HepG2 (cell line): Measurements from ENCODE around the gene ONECUT1. TPM values are rescaled to one million over a fixed set of nuclear protein-coding genes. Genes with fewer than 3 reads are reported as not detected.

Experiments used
- SUZ12 ChIP-seq: fragments of 150-350 bp; IDR thresholded peaks from 2 replicates; pipeline ENCODE4 v1.6.1; 2014; ENCODE audit warnings: low read depth, low read length
- ZNF292 ChIP-seq: sonication (generic); formaldehyde crosslinking; IDR thresholded peaks from 2 replicates; pipeline ENCODE4 v1.8.1; 2022; ENCODE audit warnings: mild to moderate bottlenecking, low read depth, missing genetic modification reagents, borderline replicate concordance
- polyA plus RNA-seq, 8 experiments: library from polyadenylated mRNA; depleted of rRNA in 3 of 8; stranded (reverse) in 7 of 8; unstranded in 1 of 8; fragments of >200 nt; fragmentation: Illumina TruSeq in 4 of 8; extraction: Trizol in 4 of 8; gene quantifications; 2 replicates each; pipeline versions ENCODE4 v1.2.1 to v1.2.3, GENCODE V29; 2011 to 2016; ENCODE audit warnings: low read depth in 4 of 8, missing spikeins in 1 of 8, mixed read lengths in 1 of 8; ENCODE audit not compliant: insufficient read depth in 1 of 8
- total RNA-seq, 5 experiments: library from RNA; depleted of rRNA; stranded (reverse); fragments of >200 nt; fragmentation: Illumina TruSeq; extraction: Trizol; gene quantifications; 2 replicates each; pipeline ENCODE4 v1.2.3, GENCODE V29; 2016; ENCODE audit warnings: low read depth in 1 of 5
- TF ChIP-seq, protein P1 (sequence below): sonication (generic); formaldehyde crosslinking; IDR thresholded peaks from 2 replicates; pipeline ENCODE4 v1.5.0; 2020; ENCODE audit warnings: mild to moderate bottlenecking, missing genetic modification reagents, borderline replicate concordance
- TF ChIP-seq, protein P2 (sequence below): sonication (generic); formaldehyde crosslinking; IDR thresholded peaks from 2 replicates; pipeline ENCODE4 v1.4.0; 2020; ENCODE audit warnings: missing genetic modification reagents, borderline replicate concordance

ONECUT1 gene
- total and polyA plus RNA-seq, 2 of the 13 experiments (the other 11 are each of a cell fraction or from before 2014, with no cell fraction given): 3.5 to 9.1 TPM

DNA sequence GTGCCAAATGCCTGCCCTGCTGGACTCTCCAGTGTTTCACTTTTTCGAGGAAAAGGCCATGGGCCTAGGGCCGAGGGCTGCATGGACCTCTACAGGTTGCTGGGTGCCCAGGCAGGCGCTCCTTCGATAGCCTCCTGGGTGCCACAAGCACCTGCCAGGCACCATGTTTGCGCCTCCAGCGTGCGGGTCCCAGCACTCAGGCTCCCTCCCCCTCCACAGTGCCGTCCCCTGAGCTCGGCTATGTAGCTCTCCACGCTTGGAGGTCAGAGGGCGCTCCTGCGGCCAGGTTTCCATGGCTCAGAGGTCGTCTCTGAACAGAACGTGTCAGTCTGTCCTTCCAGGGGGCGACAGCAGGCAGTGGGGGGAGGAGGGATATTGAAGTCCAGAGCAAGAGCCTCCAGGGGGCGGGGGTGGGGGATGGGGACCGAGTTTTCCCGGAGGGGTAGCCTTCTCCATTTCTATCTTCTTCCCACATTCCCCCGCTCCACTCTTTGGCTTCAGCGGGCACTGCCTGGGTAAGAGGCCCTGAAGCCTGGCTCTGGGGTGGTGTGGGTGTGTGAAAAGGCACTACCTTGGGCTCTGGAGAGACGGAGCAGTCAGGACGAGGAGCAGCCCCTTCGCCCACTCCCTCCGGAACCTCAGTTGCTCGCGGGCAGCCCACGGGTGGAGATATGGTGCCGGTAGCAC lies 3.6 kb downstream of the ONECUT1 start (continued):
- TF ChIP-seq, protein P1, sequence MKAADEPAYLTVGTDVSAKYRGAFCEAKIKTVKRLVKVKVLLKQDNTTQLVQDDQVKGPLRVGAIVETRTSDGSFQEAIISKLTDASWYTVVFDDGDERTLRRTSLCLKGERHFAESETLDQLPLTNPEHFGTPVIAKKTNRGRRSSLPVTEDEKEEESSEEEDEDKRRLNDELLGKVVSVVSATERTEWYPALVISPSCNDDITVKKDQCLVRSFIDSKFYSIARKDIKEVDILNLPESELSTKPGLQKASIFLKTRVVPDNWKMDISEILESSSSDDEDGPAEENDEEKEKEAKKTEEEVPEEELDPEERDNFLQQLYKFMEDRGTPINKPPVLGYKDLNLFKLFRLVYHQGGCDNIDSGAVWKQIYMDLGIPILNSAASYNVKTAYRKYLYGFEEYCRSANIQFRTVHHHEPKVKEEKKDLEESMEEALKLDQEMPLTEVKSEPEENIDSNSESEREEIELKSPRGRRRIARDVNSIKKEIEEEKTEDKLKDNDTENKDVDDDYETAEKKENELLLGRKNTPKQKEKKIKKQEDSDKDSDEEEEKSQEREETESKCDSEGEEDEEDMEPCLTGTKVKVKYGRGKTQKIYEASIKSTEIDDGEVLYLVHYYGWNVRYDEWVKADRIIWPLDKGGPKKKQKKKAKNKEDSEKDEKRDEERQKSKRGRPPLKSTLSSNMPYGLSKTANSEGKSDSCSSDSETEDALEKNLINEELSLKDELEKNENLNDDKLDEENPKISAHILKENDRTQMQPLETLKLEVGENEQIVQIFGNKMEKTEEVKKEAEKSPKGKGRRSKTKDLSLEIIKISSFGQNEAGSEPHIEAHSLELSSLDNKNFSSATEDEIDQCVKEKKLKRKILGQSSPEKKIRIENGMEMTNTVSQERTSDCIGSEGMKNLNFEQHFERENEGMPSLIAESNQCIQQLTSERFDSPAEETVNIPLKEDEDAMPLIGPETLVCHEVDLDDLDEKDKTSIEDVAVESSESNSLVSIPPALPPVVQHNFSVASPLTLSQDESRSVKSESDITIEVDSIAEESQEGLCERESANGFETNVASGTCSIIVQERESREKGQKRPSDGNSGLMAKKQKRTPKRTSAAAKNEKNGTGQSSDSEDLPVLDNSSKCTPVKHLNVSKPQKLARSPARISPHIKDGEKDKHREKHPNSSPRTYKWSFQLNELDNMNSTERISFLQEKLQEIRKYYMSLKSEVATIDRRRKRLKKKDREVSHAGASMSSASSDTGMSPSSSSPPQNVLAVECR (CRISPR knock-in tag): peak; percentile 63; the same call in 1 of the 2 replicates
- TF ChIP-seq ZNF292 (CRISPR knock-in tag) (0 out of 2 replicates have a peak, but pooled peaks have one; percentile 25), SUZ12 (no peak)
- TF ChIP-seq, protein P2, sequence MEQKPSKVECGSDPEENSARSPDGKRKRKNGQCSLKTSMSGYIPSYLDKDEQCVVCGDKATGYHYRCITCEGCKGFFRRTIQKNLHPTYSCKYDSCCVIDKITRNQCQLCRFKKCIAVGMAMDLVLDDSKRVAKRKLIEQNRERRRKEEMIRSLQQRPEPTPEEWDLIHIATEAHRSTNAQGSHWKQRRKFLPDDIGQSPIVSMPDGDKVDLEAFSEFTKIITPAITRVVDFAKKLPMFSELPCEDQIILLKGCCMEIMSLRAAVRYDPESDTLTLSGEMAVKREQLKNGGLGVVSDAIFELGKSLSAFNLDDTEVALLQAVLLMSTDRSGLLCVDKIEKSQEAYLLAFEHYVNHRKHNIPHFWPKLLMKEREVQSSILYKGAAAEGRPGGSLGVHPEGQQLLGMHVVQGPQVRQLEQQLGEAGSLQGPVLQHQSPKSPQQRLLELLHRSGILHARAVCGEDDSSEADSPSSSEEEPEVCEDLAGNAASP (CRISPR knock-in tag): no peak; the same call in 1 of the 2 replicates
